NCI-H146 treated with DMSO at 0.1 percent for 48 hours (cell line): ENCODE results near the gene PCNT.
"Not testable (repeated sequence)": the region's sequence is repeated elsewhere in the genome, so short reads cannot be mapped to it uniquely, and the experiment has no call there.

Source experiments
- DNase-seq: peaks from one replicate; lab custom pipeline; 2025; ENCODE audit not compliant: unreplicated experiment; lab: John Stamatoyannopoulos, UW

PCNT gene

GRCh38 chr21:46443910-46444309 lies 120.0 kb downstream of the PCNT start:
- no peak for DNase-seq

- DNase-seq = no peak
Measured at GRCh38 chr21:46448108-46448507, 124.2 kb downstream of the PCNT start.

- not testable (repeated sequence) for DNase-seq
Measured at GRCh38 chr21:46448855-46449254, 124.9 kb downstream of the PCNT start.

- DNase-seq = no peak
Measured at GRCh38 chr21:46452710-46453109, 128.8 kb downstream of the PCNT start.

GRCh38 chr21:46454142-46454541 lies 130.2 kb downstream of the PCNT start:
- DNase-seq = no peak

GRCh38 chr21:46454634-46455390 lies 130.9 kb downstream of the PCNT start:
- DNase-seq = no peak

- no peak for DNase-seq
Measured at GRCh38 chr21:46455575-46456385, 131.8 kb downstream of the PCNT start.

GRCh38 chr21:46456750-46457149 lies 132.8 kb downstream of the PCNT start:
- DNase-seq = no peak

- no peak for DNase-seq
Measured at GRCh38 chr21:46457801-46458314, 133.9 kb downstream of the PCNT start.

- peak; percentile 76 for DNase-seq
Measured at GRCh38 chr21:46458315-46459023, 134.5 kb downstream of the PCNT start, which contains the start of gene DIP2A. TSS of gene DIP2A (plus strand) at chr21:46458891. CDS start at chr21:46459132, 241 bp downstream.

GRCh38 chr21:46459024-46459355 lies 135.0 kb downstream of the PCNT start:
- no peak for DNase-seq

GRCh38 chr21:46459356-46460112 lies 135.6 kb downstream of the PCNT start:
- no peak for DNase-seq

- DNase-seq = no peak
Measured at GRCh38 chr21:46461909-46462308, 138.0 kb downstream of the PCNT start.

- not testable (repeated sequence) for DNase-seq
Measured at GRCh38 chr21:46465153-46465552, 141.2 kb downstream of the PCNT start.

GRCh38 chr21:46465651-46466050 lies 141.7 kb downstream of the PCNT start:
- DNase-seq = no peak

- no peak for DNase-seq
Measured at GRCh38 chr21:46468108-46468774, 144.3 kb downstream of the PCNT start.

- DNase-seq = no peak
Measured at GRCh38 chr21:46469275-46469674, 145.3 kb downstream of the PCNT start.

- no peak for DNase-seq
Measured at GRCh38 chr21:46471514-46471913, 147.6 kb downstream of the PCNT start.

- no peak for DNase-seq
Measured at GRCh38 chr21:46472246-46472645, 148.3 kb downstream of the PCNT start.

- no peak for DNase-seq
Measured at GRCh38 chr21:46474382-46474781, 150.4 kb downstream of the PCNT start.
